ENCODE results near the gene SFMBT1.

- no peak for TF ChIP-seq MYC (IDR thresholded peaks at IDR 0.05; ENCODE audit: low read depth, low read length)
- no peak for TF ChIP-seq MYC (CRISPR knock-in tag; IDR thresholded peaks at IDR 0.05; ENCODE audit: borderline replicate concordance, low read depth)
- TF ChIP-seq GABPB2 (CRISPR knock-in tag; conservative IDR thresholded peaks at IDR 0.05) = no peak
Observed at GRCh38 chr3:53071882-53072431, 26.1 kb upstream of the SFMBT1 start.

Measured in K562 (cell line).